BJ (cell line): ENCODE results near the gene AP1S1. TPM values are rescaled to one million over a fixed set of nuclear protein-coding genes. Genes with fewer than 3 reads are reported as not detected.

Experiments
- CTCF ChIA-PET: fragments of 350-600 bp; formaldehyde crosslinking; extraction: SDS; loops from one replicate; lab custom pipeline; 2021; ENCODE audit warnings: antibody characterized with exemption, inconsistent platforms; lab: Yijun Ruan, JAX
- POLR2A ChIA-PET: fragments of 300-600 bp; sonication (Branson Sonifier 250); formaldehyde crosslinking; extraction: SDS; loops from one replicate; lab custom pipeline; 2021; ENCODE audit warnings: antibody characterized with exemption; lab: Charles Lee
- DNase-seq: peaks from one replicate; pipeline ENCODE4 v3.0.0-alpha.2; 2011; ENCODE audit warnings: low read depth
- H3K27me3 ChIP-seq: 2 replicates; pipeline ENCODE4 v1.6.0; 2011; ENCODE audit warnings: low read length; ENCODE audit not compliant: control insufficient read depth, insufficient read depth
- H3K36me3 ChIP-seq: 2 replicates; pipeline ENCODE4 v1.5.1; 2011; ENCODE audit warnings: low read length; ENCODE audit not compliant: control insufficient read depth, insufficient read depth
- H3K4me3 ChIP-seq: 2 replicates; pipeline ENCODE4 v1.5.1; 2011; ENCODE audit warnings: low read depth, mild to moderate bottlenecking, control low read depth, low read length
- polyA plus RNA-seq: library from polyadenylated mRNA; depleted of rRNA; stranded (reverse); fragments of >200 nt; gene quantifications from 2 replicates; pipeline ENCODE4 v1.2.3, GENCODE V29; 2011
- TF ChIP-seq, protein P1 (sequence below): IDR thresholded peaks from 2 replicates; pipeline ENCODE4 v1.5.1; 2011; ENCODE audit warnings: low read depth, mild to moderate bottlenecking, control low read depth, inconsistent platforms, low read length, moderate library complexity; ENCODE audit not compliant: insufficient read depth

Gene AP1S1
- polyA plus RNA-seq, 1 experiment: 270 TPM

- Histone ChIP-seq H3K36me3 (no peaks in the 10 kb centered on the region), H3K4me3 (no peak overlapping the region), H3K27me3 (peaks cover 37% of the 10 kb centered on the region)
- CTCF ChIA-PET: interaction anchor here (0.6 kb wide), 1 partner anchor 23 kb away, joined by 4 read pairs; no protein-coding TSS in a partner anchor
- POLR2A ChIA-PET: no interaction called here
- TF ChIP-seq, protein P1, sequence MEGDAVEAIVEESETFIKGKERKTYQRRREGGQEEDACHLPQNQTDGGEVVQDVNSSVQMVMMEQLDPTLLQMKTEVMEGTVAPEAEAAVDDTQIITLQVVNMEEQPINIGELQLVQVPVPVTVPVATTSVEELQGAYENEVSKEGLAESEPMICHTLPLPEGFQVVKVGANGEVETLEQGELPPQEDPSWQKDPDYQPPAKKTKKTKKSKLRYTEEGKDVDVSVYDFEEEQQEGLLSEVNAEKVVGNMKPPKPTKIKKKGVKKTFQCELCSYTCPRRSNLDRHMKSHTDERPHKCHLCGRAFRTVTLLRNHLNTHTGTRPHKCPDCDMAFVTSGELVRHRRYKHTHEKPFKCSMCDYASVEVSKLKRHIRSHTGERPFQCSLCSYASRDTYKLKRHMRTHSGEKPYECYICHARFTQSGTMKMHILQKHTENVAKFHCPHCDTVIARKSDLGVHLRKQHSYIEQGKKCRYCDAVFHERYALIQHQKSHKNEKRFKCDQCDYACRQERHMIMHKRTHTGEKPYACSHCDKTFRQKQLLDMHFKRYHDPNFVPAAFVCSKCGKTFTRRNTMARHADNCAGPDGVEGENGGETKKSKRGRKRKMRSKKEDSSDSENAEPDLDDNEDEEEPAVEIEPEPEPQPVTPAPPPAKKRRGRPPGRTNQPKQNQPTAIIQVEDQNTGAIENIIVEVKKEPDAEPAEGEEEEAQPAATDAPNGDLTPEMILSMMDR: no peak
- no peak for DNase-seq
Measured at GRCh38 chr7:101166909-101167644, 12.8 kb downstream of the AP1S1 start.

DNA sequence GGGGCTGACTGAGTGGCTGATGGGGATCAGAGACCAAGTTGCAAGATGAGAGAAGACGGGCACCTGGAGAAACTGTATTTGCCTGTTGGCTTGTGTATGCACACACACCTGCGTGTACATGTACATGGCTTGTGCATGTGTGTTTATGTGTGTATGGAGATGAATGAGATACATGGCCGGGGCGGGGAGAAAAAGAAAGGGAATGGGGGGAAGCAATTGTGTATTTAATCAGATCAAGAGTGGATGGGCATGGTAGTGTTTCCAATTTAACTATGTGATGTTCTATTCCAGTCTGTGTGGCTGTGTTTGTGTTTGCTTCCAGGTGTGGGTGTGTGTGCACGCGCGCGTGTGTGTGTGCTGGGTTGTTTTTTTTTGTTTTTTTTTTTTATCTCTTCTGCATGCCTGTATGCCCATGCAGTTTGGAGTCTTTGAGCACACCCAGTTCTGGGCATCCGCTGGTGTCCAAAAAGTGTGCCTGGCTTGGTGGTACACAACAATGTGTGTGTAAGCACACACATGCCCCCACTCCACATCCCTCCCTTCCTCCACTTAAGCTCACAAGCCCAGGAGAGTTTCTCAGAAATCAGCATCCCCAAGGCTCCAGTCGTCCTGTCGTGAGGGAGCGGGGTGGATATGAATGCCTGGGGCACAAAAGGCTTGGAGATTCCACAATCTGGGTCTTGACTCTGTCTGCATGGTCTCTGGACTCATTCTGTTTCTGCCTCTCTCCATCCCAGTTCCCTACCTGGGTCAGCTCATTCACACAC is 13.6 kb downstream of the AP1S1 start:
- no peak overlapping the region for H3K4me3 ChIP-seq
- TF ChIP-seq, protein P1: no peak
- H3K27me3 ChIP-seq: peaks cover 44% of the 10 kb centered on the region
- DNase-seq: no peak
- CTCF ChIA-PET: interaction anchor here (0.9 to 1.8 kb wide), 3 partner anchors 24 to 51 kb away, joined by 3 to 8 read pairs (median 3); no protein-coding TSS in a partner anchor
- no peaks in the 10 kb centered on the region for H3K36me3 ChIP-seq
- POLR2A ChIA-PET: no interaction called here

GRCh38 chr7:101168412-101169049 is 14.3 kb downstream of the AP1S1 start:
- ChIA-PET CTCF (interaction anchor here (0.9 to 1.8 kb wide), 3 partner anchors 24 to 50 kb away, joined by 3 to 8 read pairs (median 3); no protein-coding TSS in a partner anchor), POLR2A (no interaction called here)
- H3K36me3 ChIP-seq: no peaks in the 10 kb centered on the region
- TF ChIP-seq, protein P1: no peak
- H3K4me3 ChIP-seq: no peak overlapping the region
- no peak for DNase-seq
- peaks cover 46% of the 10 kb centered on the region for H3K27me3 ChIP-seq

DNA sequence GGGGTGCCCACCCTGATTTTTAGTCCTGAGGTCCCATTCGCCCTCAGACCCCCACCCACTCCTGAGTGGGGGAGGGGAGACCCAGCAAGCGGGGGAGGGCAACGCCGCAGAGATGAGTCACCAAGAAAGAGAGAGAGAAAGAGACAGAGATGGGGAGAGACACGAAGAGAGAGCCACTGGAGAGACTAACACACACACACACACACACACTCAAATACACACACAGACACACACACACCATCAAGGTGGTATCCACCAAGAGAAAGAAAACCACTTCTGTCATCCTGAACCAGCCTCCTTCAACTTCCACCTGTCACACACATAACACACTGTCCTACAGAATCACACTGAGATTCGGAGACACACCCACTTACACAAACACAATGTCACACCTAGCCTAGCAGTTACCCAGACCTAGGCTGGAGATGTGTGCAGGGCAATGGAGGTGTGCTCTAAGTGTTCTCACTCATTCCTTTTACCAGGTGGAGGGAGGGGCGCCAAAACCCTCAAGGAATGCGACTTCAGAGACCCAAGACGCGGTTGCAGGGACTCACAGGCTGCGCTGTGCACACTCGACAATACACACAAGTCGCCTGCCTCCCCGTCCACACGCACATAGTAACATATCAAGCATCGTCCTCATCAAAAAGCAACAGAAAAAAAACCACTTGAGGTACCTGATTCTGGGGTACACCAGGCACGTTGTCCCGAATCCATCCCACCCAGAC is 15.0 kb downstream of the AP1S1 start:
- POLR2A ChIA-PET: no interaction called here
- H3K36me3 ChIP-seq: no peaks in the 10 kb centered on the region
- H3K27me3 ChIP-seq: peaks cover 46% of the 10 kb centered on the region
- no peak overlapping the region for H3K4me3 ChIP-seq
- CTCF ChIA-PET: interaction anchor here (1.0 to 3.0 kb wide), 5 partner anchors 23 to 36 kb away, joined by 3 to 31 read pairs (median 3); no protein-coding TSS in a partner anchor
- TF ChIP-seq, protein P1: no peak
- no peak for DNase-seq
